HepG2 (cell line): ENCODE data around the gene MRRF. TPM values are rescaled to one million over a fixed set of nuclear protein-coding genes. Genes with fewer than 3 reads are reported as not detected.

Experiments
- AHDC1 ChIP-seq: sonication (generic); formaldehyde crosslinking; IDR thresholded peaks from 2 replicates; pipeline ENCODE4 v1.5.1; 2020; ENCODE audit warnings: mild to moderate bottlenecking, missing genetic modification reagents, borderline replicate concordance
- EHMT2 ChIP-seq: fragments of 200-600 bp; sonication (generic); IDR thresholded peaks from 2 replicates; pipeline ENCODE4 v1.7.0; 2017; ENCODE audit warnings: antibody characterized with exemption, low read depth, low read length, borderline replicate concordance
- ESRRA ChIP-seq: sonication (generic); formaldehyde crosslinking; IDR thresholded peaks from 2 replicates; pipeline ENCODE4 v1.5.1; 2020; ENCODE audit warnings: mild to moderate bottlenecking, low read depth, missing genetic modification reagents
- HNF4A ChIP-seq: sonication (generic); formaldehyde crosslinking; IDR thresholded peaks from 2 replicates; pipeline ENCODE4 v1.4.0; 2020; ENCODE audit warnings: missing genetic modification reagents
- IRF2 ChIP-seq: IDR thresholded peaks from 2 replicates; pipeline ENCODE4 v1.6.1; 2018; ENCODE audit warnings: missing genetic modification reagents, missing compliant biosample characterization
- JUND ChIP-seq: sonication (generic); formaldehyde crosslinking; IDR thresholded peaks from 2 replicates; pipeline ENCODE4 v1.8.0; 2022; ENCODE audit warnings: mild to moderate bottlenecking, missing genetic modification reagents
- NR1H2 ChIP-seq: sonication (generic); formaldehyde crosslinking; IDR thresholded peaks from 2 replicates; pipeline ENCODE4 v1.8.1; 2022; ENCODE audit warnings: low read depth, missing genetic modification reagents, borderline replicate concordance
- POLR2A ChIP-seq, 2 experiments: IDR thresholded peaks; 2 replicates each; pipeline ENCODE4 v1.6.1; 2011; ENCODE audit warnings: low read depth in 2 of 2, low read length in 2 of 2, mild to moderate bottlenecking in 1 of 2, moderate library complexity in 1 of 2; ENCODE audit not compliant: insufficient read depth in 1 of 2
- POLR2G ChIP-seq: fragments of 200-400 bp; formaldehyde crosslinking; IDR thresholded peaks from 2 replicates; pipeline ENCODE4 v1.6.1; 2018; ENCODE audit warnings: mild to moderate bottlenecking, low read depth, low read length, moderate library complexity
- REL ChIP-seq: sonication (generic); formaldehyde crosslinking; conservative IDR thresholded peaks from 2 replicates; pipeline ENCODE4 v1.8.0; 2022; ENCODE audit warnings: mild to moderate bottlenecking, missing genetic modification reagents, moderate library complexity
- TCF7 ChIP-seq: sonication (generic); IDR thresholded peaks from 2 replicates; pipeline ENCODE4 v1.6.1; 2016; ENCODE audit warnings: antibody characterized with exemption, low read depth
- ZHX2 ChIP-seq, 2 experiments: sonication (generic) in 1 of 2; formaldehyde crosslinking in 1 of 2; IDR thresholded peaks; 2 replicates each; pipeline versions ENCODE4 v1.6.1 to v1.9.0; 2014 to 2022; ENCODE audit warnings: antibody characterized with exemption in 1 of 2, borderline replicate concordance in 1 of 2, inconsistent platforms in 1 of 2, low read depth in 1 of 2, missing genetic modification reagents in 1 of 2
- polyA plus RNA-seq, 8 experiments: library from polyadenylated mRNA; depleted of rRNA in 3 of 8; stranded (reverse) in 7 of 8; unstranded in 1 of 8; fragments of >200 nt; fragmentation: Illumina TruSeq in 4 of 8; extraction: Trizol in 4 of 8; gene quantifications; 2 replicates each; pipeline versions ENCODE4 v1.2.1 to v1.2.3, GENCODE V29; 2011 to 2016; ENCODE audit warnings: low read depth in 4 of 8, missing spikeins in 1 of 8, mixed read lengths in 1 of 8; ENCODE audit not compliant: insufficient read depth in 1 of 8
- total RNA-seq, 5 experiments: library from RNA; depleted of rRNA; stranded (reverse); fragments of >200 nt; fragmentation: Illumina TruSeq; extraction: Trizol; gene quantifications; 2 replicates each; pipeline ENCODE4 v1.2.3, GENCODE V29; 2016; ENCODE audit warnings: low read depth in 1 of 5

The MRRF gene
- total and polyA plus RNA-seq, 2 of the 13 experiments (the other 11 are each of a cell fraction or from before 2014, with no cell fraction given): 37.3 to 44.3 TPM

- TF ChIP-seq EHMT2: no peak
- no peak for TF ChIP-seq REL (CRISPR knock-in tag)
- no peak for TF ChIP-seq NR1H2 (CRISPR knock-in tag)
- peak; percentile 61 for TF ChIP-seq HNF4A (CRISPR knock-in tag)
- no peak for TF ChIP-seq POLR2A (IDR thresholded peaks at IDR 0.05; ENCODE audit: insufficient read depth in 1 of 2, low read depth in 2 of 2, low read length in 2 of 2)
- 0 out of 2 replicates have a peak, but pooled peaks have one; percentile 7 for TF ChIP-seq TCF7
- 0 out of 2 replicates have a peak, but pooled peaks have one; percentile 24 for TF ChIP-seq JUND
- TF ChIP-seq AHDC1 (CRISPR knock-in tag): peak; percentile 35; the same call in 1 of the 2 replicates
- no peak for TF ChIP-seq POLR2G
- no peak for TF ChIP-seq ZHX2 (IDR thresholded peaks at IDR 0.05; ENCODE audit: low read depth)
- TF ChIP-seq ZHX2 (CRISPR knock-in tag; IDR thresholded peaks at IDR 0.05; ENCODE audit: borderline replicate concordance): no peak
- TF ChIP-seq IRF2 (CRISPR knock-in tag): no peak
- TF ChIP-seq ESRRA (CRISPR knock-in tag): 0 out of 2 replicates have a peak, but pooled peaks have one; percentile 45
These were observed 11.4 kb downstream of the MRRF start (continued) for GRCh38 chr9:122276096-122276495.
